WTC11 (cell line): ENCODE measurements around the gene GPA33. TPM values are rescaled to one million over a fixed set of nuclear protein-coding genes. Genes with fewer than 3 reads are reported as not detected.

Experiments used
- ATAC-seq: fragments of 200-7000 bp; cut with Tn5 transposase; 2 replicates; pipeline ENCODE4 v1.10.0; 2021; ENCODE audit warnings: mild to moderate bottlenecking, moderate library complexity
- CTCF ChIA-PET: fragments of 300-600 bp; sonication (Branson Sonifier 250); formaldehyde crosslinking; loops from one replicate; lab custom pipeline; 2021; ENCODE audit warnings: antibody characterized with exemption; lab: Charles Lee
- POLR2A ChIA-PET: fragments of 350-600 bp; sonication (Branson Sonifier 250); formaldehyde crosslinking; loops from one replicate; lab custom pipeline; 2021; ENCODE audit warnings: antibody characterized with exemption; lab: Charles Lee
- DNase-seq: peaks from one replicate; pipeline ENCODE4 v3.0.0; 2021; ENCODE audit warnings: low spot score
- H3K27ac Mint-ChIP-seq: 2 replicates; pipeline ENCODE4 v1.8.0; 2021; ENCODE audit warnings: mixed read lengths
- H3K27me3 Mint-ChIP-seq: 2 replicates; pipeline ENCODE4 v1.8.0; 2021; ENCODE audit warnings: low read depth, mild to moderate bottlenecking, moderate library complexity, mixed read lengths
- H3K36me3 Mint-ChIP-seq: 2 replicates; pipeline ENCODE4 v1.8.0; 2021; ENCODE audit warnings: mixed read lengths
- H3K4me1 Mint-ChIP-seq: 2 replicates; pipeline ENCODE4 v1.8.0; 2022; ENCODE audit warnings: mixed read lengths
- H3K4me3 Mint-ChIP-seq: 2 replicates; pipeline ENCODE4 v1.8.0; 2021; ENCODE audit warnings: mild to moderate bottlenecking, moderate library complexity, mixed read lengths
- H3K9me3 Mint-ChIP-seq: 2 replicates; pipeline ENCODE4 v1.8.0; 2021; ENCODE audit warnings: mixed read lengths
- CBFB ChIP-seq: sonication (generic); formaldehyde crosslinking; IDR thresholded peaks from 2 replicates; pipeline ENCODE4 v1.8.1; 2022; ENCODE audit warnings: mild to moderate bottlenecking, low read depth, missing genetic modification reagents
- ESRRA ChIP-seq: sonication (generic); formaldehyde crosslinking; IDR thresholded peaks from 2 replicates; pipeline ENCODE4 v1.8.1; 2022; ENCODE audit warnings: mild to moderate bottlenecking, missing genetic modification reagents, borderline replicate concordance
- IRF2 ChIP-seq: sonication (generic); formaldehyde crosslinking; IDR thresholded peaks from 2 replicates; pipeline ENCODE4 v1.8.0; 2022; ENCODE audit warnings: low read depth, missing genetic modification reagents, borderline replicate concordance
- NFYB ChIP-seq: sonication (generic); formaldehyde crosslinking; conservative IDR thresholded peaks from 2 replicates; pipeline ENCODE4 v1.8.0; 2022; ENCODE audit warnings: low read depth, missing genetic modification reagents
- RELA ChIP-seq: sonication (generic); formaldehyde crosslinking; IDR thresholded peaks from 2 replicates; pipeline ENCODE4 v1.8.1; 2022; ENCODE audit warnings: missing genetic modification reagents, mild to moderate bottlenecking, borderline replicate concordance
- SMAD3 ChIP-seq: sonication (generic); formaldehyde crosslinking; IDR thresholded peaks from 2 replicates; pipeline ENCODE4 v1.8.0; 2022; ENCODE audit warnings: missing genetic modification reagents, mild to moderate bottlenecking, borderline replicate concordance
- SOX15 ChIP-seq: fragments of 250-450 bp; sonication (Bioruptor Pico); IDR thresholded peaks from 2 replicates; pipeline ENCODE4 v1.9.0; 2021; ENCODE audit warnings: mild to moderate bottlenecking
- ZNF396 ChIP-seq: fragments of 250-450 bp; sonication (Bioruptor Pico); IDR thresholded peaks from 2 replicates; pipeline ENCODE4 v1.8.0; 2021; ENCODE audit warnings: mild to moderate bottlenecking, moderate library complexity, borderline replicate concordance
- total RNA-seq: library from RNA; stranded (reverse); gene quantifications from 3 replicates; pipeline ENCODE4 v1.2.3, GENCODE V29; 2021
- TF ChIP-seq, protein P1 (sequence below): fragments of 250-450 bp; sonication (Bioruptor Pico); conservative IDR thresholded peaks from 2 replicates; pipeline ENCODE4 v1.9.0; 2021; ENCODE audit warnings: mild to moderate bottlenecking
- TF ChIP-seq, protein P2 (sequence below): sonication (generic); formaldehyde crosslinking; IDR thresholded peaks from 2 replicates; pipeline ENCODE4 v1.8.1; 2022; ENCODE audit warnings: low read depth, missing genetic modification reagents, borderline replicate concordance
- TF ChIP-seq, protein P3 (sequence below): sonication (generic); formaldehyde crosslinking; IDR thresholded peaks from 2 replicates; pipeline ENCODE4 v1.8.1; 2023; ENCODE audit warnings: mild to moderate bottlenecking, moderate library complexity, missing genetic modification reagents
- TF ChIP-seq, protein P4 (sequence below): sonication (generic); formaldehyde crosslinking; IDR thresholded peaks from 2 replicates; pipeline ENCODE4 v1.8.0; 2022; ENCODE audit warnings: missing genetic modification reagents
- TF ChIP-seq, protein P5 (sequence below): sonication (generic); formaldehyde crosslinking; IDR thresholded peaks from 2 replicates; pipeline ENCODE4 v1.8.1; 2023; ENCODE audit warnings: mild to moderate bottlenecking, missing genetic modification reagents, moderate library complexity
- TF ChIP-seq, protein P6 (sequence below): fragments of 200-600 bp; IDR thresholded peaks from 2 replicates; pipeline ENCODE4 v1.8.0; 2022; ENCODE audit warnings: antibody characterized with exemption
- TF ChIP-seq, protein P7 (sequence below): sonication (generic); formaldehyde crosslinking; IDR thresholded peaks from 2 replicates; pipeline ENCODE4 v1.8.0; 2022; ENCODE audit warnings: mild to moderate bottlenecking, missing genetic modification reagents

The GPA33 gene
- total RNA-seq, 1 experiment from 2014 or later: 0.63 TPM

DNA sequence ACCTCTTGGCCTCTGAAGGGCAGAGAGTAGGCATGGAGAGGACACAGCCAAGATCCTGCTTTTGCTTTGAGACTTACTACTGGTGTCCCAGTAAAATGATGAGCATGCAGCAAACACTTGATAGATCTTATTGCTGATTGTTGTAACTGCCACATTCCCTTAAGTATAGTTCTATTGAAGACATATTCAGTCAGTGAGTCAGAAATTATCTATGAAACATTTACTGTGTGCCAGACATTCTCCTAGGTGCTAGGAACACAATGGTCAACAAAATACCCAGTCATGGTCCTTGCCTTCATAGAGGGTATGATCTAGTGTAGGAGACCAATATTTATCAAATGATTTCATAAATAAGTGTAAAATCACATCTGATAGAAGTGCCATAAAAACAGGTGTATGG is 17.3 kb upstream of the GPA33 start:
- POLR2A ChIA-PET: no interaction called here
- Mint-ChIP-seq H3K9me3 (peaks cover 13% of the 10 kb centered on the region), H3K27me3 (no peaks in the 10 kb centered on the region), H3K4me3 (no peak overlapping the region), H3K4me1 (peaks cover 51% of the 10 kb centered on the region), H3K36me3 (0 out of 2 replicates have a peak, but pooled peaks cover 4% of the 10 kb centered on the region), H3K27ac (no peak overlapping the region)
- TF ChIP-seq, protein P1, sequence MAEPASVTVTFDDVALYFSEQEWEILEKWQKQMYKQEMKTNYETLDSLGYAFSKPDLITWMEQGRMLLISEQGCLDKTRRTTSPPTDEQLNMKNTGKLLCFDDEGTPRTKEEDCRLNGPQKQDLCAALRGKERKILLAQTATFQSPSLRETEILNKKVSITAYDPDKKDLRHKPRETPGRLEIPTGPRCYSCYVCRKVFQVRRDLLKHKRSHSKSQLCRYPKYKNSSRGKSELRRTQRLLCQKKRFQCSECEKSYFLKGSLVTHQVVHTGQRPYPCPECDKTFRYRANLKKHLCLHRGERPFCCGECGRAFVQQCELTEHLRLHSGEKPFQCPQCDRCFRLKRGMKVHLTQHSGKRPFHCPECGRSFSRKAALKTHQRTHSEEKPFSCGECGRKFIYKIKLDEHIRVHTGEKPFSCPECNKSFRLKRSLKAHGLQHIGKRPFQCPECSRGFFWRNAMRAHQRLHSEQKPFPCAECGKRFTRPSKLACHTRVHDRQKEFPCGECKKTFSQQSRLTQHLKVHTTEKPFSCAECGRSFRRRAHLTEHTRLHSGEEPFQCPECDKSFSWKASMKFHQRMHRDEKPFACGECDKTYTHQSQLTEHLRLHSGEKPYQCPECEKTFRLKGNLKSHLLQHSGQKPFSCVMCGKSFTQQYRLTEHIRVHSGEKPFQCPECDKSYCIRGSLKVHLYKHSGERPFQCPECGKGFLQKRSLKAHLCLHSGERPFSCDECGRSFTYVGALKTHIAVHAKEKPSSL: no peak
- no peak for TF ChIP-seq CBFB
- no peak for TF ChIP-seq SOX15 (CRISPR knock-in tag)
- TF ChIP-seq SMAD3: no peak
- TF ChIP-seq IRF2 (CRISPR knock-in tag): no peak
- TF ChIP-seq, protein P2, sequence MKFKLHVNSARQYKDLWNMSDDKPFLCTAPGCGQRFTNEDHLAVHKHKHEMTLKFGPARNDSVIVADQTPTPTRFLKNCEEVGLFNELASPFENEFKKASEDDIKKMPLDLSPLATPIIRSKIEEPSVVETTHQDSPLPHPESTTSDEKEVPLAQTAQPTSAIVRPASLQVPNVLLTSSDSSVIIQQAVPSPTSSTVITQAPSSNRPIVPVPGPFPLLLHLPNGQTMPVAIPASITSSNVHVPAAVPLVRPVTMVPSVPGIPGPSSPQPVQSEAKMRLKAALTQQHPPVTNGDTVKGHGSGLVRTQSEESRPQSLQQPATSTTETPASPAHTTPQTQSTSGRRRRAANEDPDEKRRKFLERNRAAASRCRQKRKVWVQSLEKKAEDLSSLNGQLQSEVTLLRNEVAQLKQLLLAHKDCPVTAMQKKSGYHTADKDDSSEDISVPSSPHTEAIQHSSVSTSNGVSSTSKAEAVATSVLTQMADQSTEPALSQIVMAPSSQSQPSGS (CRISPR knock-in tag): no peak
- TF ChIP-seq, protein P3, sequence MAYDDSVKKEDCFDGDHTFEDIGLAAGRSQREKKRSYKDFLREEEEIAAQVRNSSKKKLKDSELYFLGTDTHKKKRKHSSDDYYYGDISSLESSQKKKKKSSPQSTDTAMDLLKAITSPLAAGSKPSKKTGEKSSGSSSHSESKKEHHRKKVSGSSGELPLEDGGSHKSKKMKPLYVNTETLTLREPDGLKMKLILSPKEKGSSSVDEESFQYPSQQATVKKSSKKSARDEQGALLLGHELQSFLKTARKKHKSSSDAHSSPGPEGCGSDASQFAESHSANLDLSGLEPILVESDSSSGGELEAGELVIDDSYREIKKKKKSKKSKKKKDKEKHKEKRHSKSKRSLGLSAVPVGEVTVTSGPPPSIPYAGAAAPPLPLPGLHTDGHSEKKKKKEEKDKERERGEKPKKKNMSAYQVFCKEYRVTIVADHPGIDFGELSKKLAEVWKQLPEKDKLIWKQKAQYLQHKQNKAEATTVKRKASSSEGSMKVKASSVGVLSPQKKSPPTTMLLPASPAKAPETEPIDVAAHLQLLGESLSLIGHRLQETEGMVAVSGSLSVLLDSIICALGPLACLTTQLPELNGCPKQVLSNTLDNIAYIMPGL (CRISPR knock-in tag): no peak
- TF ChIP-seq, protein P4, sequence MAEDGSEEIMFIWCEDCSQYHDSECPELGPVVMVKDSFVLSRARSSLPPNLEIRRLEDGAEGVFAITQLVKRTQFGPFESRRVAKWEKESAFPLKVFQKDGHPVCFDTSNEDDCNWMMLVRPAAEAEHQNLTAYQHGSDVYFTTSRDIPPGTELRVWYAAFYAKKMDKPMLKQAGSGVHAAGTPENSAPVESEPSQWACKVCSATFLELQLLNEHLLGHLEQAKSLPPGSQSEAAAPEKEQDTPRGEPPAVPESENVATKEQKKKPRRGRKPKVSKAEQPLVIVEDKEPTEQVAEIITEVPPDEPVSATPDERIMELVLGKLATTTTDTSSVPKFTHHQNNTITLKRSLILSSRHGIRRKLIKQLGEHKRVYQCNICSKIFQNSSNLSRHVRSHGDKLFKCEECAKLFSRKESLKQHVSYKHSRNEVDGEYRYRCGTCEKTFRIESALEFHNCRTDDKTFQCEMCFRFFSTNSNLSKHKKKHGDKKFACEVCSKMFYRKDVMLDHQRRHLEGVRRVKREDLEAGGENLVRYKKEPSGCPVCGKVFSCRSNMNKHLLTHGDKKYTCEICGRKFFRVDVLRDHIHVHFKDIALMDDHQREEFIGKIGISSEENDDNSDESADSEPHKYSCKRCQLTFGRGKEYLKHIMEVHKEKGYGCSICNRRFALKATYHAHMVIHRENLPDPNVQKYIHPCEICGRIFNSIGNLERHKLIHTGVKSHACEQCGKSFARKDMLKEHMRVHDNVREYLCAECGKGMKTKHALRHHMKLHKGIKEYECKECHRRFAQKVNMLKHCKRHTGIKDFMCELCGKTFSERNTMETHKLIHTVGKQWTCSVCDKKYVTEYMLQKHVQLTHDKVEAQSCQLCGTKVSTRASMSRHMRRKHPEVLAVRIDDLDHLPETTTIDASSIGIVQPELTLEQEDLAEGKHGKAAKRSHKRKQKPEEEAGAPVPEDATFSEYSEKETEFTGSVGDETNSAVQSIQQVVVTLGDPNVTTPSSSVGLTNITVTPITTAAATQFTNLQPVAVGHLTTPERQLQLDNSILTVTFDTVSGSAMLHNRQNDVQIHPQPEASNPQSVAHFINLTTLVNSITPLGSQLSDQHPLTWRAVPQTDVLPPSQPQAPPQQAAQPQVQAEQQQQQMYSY (CRISPR knock-in tag): no peak
- no peak for TF ChIP-seq ESRRA (CRISPR knock-in tag)
- TF ChIP-seq ZNF396 (CRISPR knock-in tag): no peak
- TF ChIP-seq, protein P5, sequence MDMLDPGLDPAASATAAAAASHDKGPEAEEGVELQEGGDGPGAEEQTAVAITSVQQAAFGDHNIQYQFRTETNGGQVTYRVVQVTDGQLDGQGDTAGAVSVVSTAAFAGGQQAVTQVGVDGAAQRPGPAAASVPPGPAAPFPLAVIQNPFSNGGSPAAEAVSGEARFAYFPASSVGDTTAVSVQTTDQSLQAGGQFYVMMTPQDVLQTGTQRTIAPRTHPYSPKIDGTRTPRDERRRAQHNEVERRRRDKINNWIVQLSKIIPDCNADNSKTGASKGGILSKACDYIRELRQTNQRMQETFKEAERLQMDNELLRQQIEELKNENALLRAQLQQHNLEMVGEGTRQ: no peak
- TF ChIP-seq RELA (CRISPR knock-in tag): no peak
- TF ChIP-seq, protein P6, sequence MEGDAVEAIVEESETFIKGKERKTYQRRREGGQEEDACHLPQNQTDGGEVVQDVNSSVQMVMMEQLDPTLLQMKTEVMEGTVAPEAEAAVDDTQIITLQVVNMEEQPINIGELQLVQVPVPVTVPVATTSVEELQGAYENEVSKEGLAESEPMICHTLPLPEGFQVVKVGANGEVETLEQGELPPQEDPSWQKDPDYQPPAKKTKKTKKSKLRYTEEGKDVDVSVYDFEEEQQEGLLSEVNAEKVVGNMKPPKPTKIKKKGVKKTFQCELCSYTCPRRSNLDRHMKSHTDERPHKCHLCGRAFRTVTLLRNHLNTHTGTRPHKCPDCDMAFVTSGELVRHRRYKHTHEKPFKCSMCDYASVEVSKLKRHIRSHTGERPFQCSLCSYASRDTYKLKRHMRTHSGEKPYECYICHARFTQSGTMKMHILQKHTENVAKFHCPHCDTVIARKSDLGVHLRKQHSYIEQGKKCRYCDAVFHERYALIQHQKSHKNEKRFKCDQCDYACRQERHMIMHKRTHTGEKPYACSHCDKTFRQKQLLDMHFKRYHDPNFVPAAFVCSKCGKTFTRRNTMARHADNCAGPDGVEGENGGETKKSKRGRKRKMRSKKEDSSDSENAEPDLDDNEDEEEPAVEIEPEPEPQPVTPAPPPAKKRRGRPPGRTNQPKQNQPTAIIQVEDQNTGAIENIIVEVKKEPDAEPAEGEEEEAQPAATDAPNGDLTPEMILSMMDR: no peak
- TF ChIP-seq, protein P7, sequence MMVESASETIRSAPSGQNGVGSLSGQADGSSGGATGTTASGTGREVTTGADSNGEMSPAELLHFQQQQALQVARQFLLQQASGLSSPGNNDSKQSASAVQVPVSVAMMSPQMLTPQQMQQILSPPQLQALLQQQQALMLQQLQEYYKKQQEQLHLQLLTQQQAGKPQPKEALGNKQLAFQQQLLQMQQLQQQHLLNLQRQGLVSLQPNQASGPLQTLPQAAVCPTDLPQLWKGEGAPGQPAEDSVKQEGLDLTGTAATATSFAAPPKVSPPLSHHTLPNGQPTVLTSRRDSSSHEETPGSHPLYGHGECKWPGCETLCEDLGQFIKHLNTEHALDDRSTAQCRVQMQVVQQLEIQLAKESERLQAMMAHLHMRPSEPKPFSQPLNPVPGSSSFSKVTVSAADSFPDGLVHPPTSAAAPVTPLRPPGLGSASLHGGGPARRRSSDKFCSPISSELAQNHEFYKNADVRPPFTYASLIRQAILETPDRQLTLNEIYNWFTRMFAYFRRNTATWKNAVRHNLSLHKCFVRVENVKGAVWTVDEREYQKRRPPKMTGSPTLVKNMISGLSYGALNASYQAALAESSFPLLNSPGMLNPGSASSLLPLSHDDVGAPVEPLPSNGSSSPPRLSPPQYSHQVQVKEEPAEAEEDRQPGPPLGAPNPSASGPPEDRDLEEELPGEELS (CRISPR knock-in tag): no peak
- no peak for TF ChIP-seq NFYB (CRISPR knock-in tag)
- ATAC-seq: no peak
- no peak for DNase-seq
- CTCF ChIA-PET: no interaction called here
